Measurements from ENCODE around the gene VWC2L.

VWC2L gene

GRCh38 chr2:214533541-214533940, 122.7 kb downstream of the VWC2L start:
- H3K9me3 ChIP-seq (ENCODE audit: control insufficient read depth, insufficient read depth, low read length), result no peaks in the 10 kb centered on the region
- no peaks in the 10 kb centered on the region for H3K36me3 ChIP-seq (ENCODE audit: control insufficient read depth, insufficient read depth, low read length)
- no CpG with 5 or more reads among the region's 3 CpGs for WGBS (ENCODE audit: insufficient coverage, insufficient read length)
- H3K4me3 ChIP-seq (ENCODE audit: low read length), result no peak overlapping the region
- H3K27ac ChIP-seq (ENCODE audit: low read length), result no peak overlapping the region
- H3K4me1 ChIP-seq (ENCODE audit: control insufficient read depth, insufficient read depth, low read length), result no peaks in the 10 kb centered on the region
- DNase-seq (ENCODE audit: low read depth, low spot score), result no peak
- no peaks in the 10 kb centered on the region for H3K27me3 ChIP-seq (ENCODE audit: control insufficient read depth, insufficient read depth, low read length)

- Histone ChIP-seq H3K36me3 (ENCODE audit: control insufficient read depth, insufficient read depth, low read length) (no peaks in the 10 kb centered on the region), H3K4me3 (ENCODE audit: low read length) (no peak overlapping the region), H3K27ac (ENCODE audit: low read length) (no peak overlapping the region), H3K9me3 (ENCODE audit: control insufficient read depth, insufficient read depth, low read length) (no peaks in the 10 kb centered on the region), H3K4me1 (ENCODE audit: control insufficient read depth, insufficient read depth, low read length) (no peaks in the 10 kb centered on the region), H3K27me3 (ENCODE audit: control insufficient read depth, insufficient read depth, low read length) (no peaks in the 10 kb centered on the region)
- 100% methylated on average over 1 of the region's 3 CpGs for WGBS (ENCODE audit: insufficient coverage, insufficient read length)
- DNase-seq (ENCODE audit: low read depth, low spot score), result no peak
Observed at GRCh38 chr2:214536625-214537024, 125.8 kb downstream of the VWC2L start.

GRCh38 chr2:214537929-214538328, 127.1 kb downstream of the VWC2L start:
- DNase-seq (ENCODE audit: low read depth, low spot score), result no peak
- WGBS (ENCODE audit: insufficient coverage, insufficient read length), result no CpG with 5 or more reads among the region's 3 CpGs
- Histone ChIP-seq H3K27ac (ENCODE audit: low read length) (no peak overlapping the region), H3K4me1 (ENCODE audit: control insufficient read depth, insufficient read depth, low read length) (no peaks in the 10 kb centered on the region), H3K4me3 (ENCODE audit: low read length) (no peak overlapping the region), H3K27me3 (ENCODE audit: control insufficient read depth, insufficient read depth, low read length) (no peaks in the 10 kb centered on the region), H3K9me3 (ENCODE audit: control insufficient read depth, insufficient read depth, low read length) (no peaks in the 10 kb centered on the region), H3K36me3 (ENCODE audit: control insufficient read depth, insufficient read depth, low read length) (no peaks in the 10 kb centered on the region)

GRCh38 chr2:214542295-214542694, 131.4 kb downstream of the VWC2L start:
- H3K4me3 ChIP-seq (ENCODE audit: low read length), result no peak overlapping the region
- H3K9me3 ChIP-seq (ENCODE audit: control insufficient read depth, insufficient read depth, low read length), result no peaks in the 10 kb centered on the region
- H3K4me1 ChIP-seq (ENCODE audit: control insufficient read depth, insufficient read depth, low read length), result no peaks in the 10 kb centered on the region
- no peak overlapping the region for H3K27ac ChIP-seq (ENCODE audit: low read length)
- DNase-seq (ENCODE audit: low read depth, low spot score), result no peak
- H3K36me3 ChIP-seq (ENCODE audit: control insufficient read depth, insufficient read depth, low read length), result no peaks in the 10 kb centered on the region
- H3K27me3 ChIP-seq (ENCODE audit: control insufficient read depth, insufficient read depth, low read length), result no peaks in the 10 kb centered on the region
- WGBS (ENCODE audit: insufficient coverage, insufficient read length), result no CpG with 5 or more reads among the region's 7 CpGs

GRCh38 chr2:214542866-214543265, 132.0 kb downstream of the VWC2L start:
- DNase-seq (ENCODE audit: low read depth, low spot score), result no peak
- H3K4me1 ChIP-seq (ENCODE audit: control insufficient read depth, insufficient read depth, low read length), result no peaks in the 10 kb centered on the region
- H3K27me3 ChIP-seq (ENCODE audit: control insufficient read depth, insufficient read depth, low read length), result no peaks in the 10 kb centered on the region
- no peak overlapping the region for H3K4me3 ChIP-seq (ENCODE audit: low read length)
- no peak overlapping the region for H3K27ac ChIP-seq (ENCODE audit: low read length)
- WGBS (ENCODE audit: insufficient coverage, insufficient read length), result no CpG with 5 or more reads among the region's 1 CpG
- no peaks in the 10 kb centered on the region for H3K9me3 ChIP-seq (ENCODE audit: control insufficient read depth, insufficient read depth, low read length)
- H3K36me3 ChIP-seq (ENCODE audit: control insufficient read depth, insufficient read depth, low read length), result no peaks in the 10 kb centered on the region

GRCh38 chr2:214543386-214543955, 132.6 kb downstream of the VWC2L start:
- no peak overlapping the region for H3K4me3 ChIP-seq (ENCODE audit: low read length)
- H3K4me1 ChIP-seq (ENCODE audit: control insufficient read depth, insufficient read depth, low read length), result no peaks in the 10 kb centered on the region
- no CpG with 5 or more reads among the region's 2 CpGs for WGBS (ENCODE audit: insufficient coverage, insufficient read length)
- no peaks in the 10 kb centered on the region for H3K36me3 ChIP-seq (ENCODE audit: control insufficient read depth, insufficient read depth, low read length)
- no peaks in the 10 kb centered on the region for H3K27me3 ChIP-seq (ENCODE audit: control insufficient read depth, insufficient read depth, low read length)
- H3K27ac ChIP-seq (ENCODE audit: low read length), result no peak overlapping the region
- no peaks in the 10 kb centered on the region for H3K9me3 ChIP-seq (ENCODE audit: control insufficient read depth, insufficient read depth, low read length)
- no peak for DNase-seq (ENCODE audit: low read depth, low spot score)

GRCh38 chr2:214545898-214546542, 135.2 kb downstream of the VWC2L start:
- Histone ChIP-seq H3K27ac (ENCODE audit: low read length) (no peak overlapping the region), H3K27me3 (ENCODE audit: control insufficient read depth, insufficient read depth, low read length) (no peaks in the 10 kb centered on the region), H3K4me3 (ENCODE audit: low read length) (no peak overlapping the region), H3K4me1 (ENCODE audit: control insufficient read depth, insufficient read depth, low read length) (no peaks in the 10 kb centered on the region), H3K36me3 (ENCODE audit: control insufficient read depth, insufficient read depth, low read length) (no peaks in the 10 kb centered on the region), H3K9me3 (ENCODE audit: control insufficient read depth, insufficient read depth, low read length) (no peaks in the 10 kb centered on the region)
- WGBS (ENCODE audit: insufficient coverage, insufficient read length), result no CpG with 5 or more reads among the region's 1 CpG
- DNase-seq (ENCODE audit: low read depth, low spot score), result no peak

GRCh38 chr2:214547931-214548330, 137.1 kb downstream of the VWC2L start:
- Histone ChIP-seq H3K36me3 (ENCODE audit: control insufficient read depth, insufficient read depth, low read length) (no peaks in the 10 kb centered on the region), H3K4me1 (ENCODE audit: control insufficient read depth, insufficient read depth, low read length) (no peaks in the 10 kb centered on the region), H3K9me3 (ENCODE audit: control insufficient read depth, insufficient read depth, low read length) (no peaks in the 10 kb centered on the region), H3K27me3 (ENCODE audit: control insufficient read depth, insufficient read depth, low read length) (no peaks in the 10 kb centered on the region), H3K4me3 (ENCODE audit: low read length) (no peak overlapping the region), H3K27ac (ENCODE audit: low read length) (no peak overlapping the region)
- no peak for DNase-seq (ENCODE audit: low read depth, low spot score)
- no CpG with 5 or more reads among the region's 3 CpGs for WGBS (ENCODE audit: insufficient coverage, insufficient read length)

- H3K36me3 ChIP-seq (ENCODE audit: control insufficient read depth, insufficient read depth, low read length), result no peaks in the 10 kb centered on the region
- H3K27ac ChIP-seq (ENCODE audit: low read length), result no peak overlapping the region
- H3K9me3 ChIP-seq (ENCODE audit: control insufficient read depth, insufficient read depth, low read length), result no peaks in the 10 kb centered on the region
- no peak for DNase-seq (ENCODE audit: low read depth, low spot score)
- no peaks in the 10 kb centered on the region for H3K27me3 ChIP-seq (ENCODE audit: control insufficient read depth, insufficient read depth, low read length)
- no peak overlapping the region for H3K4me3 ChIP-seq (ENCODE audit: low read length)
- no peaks in the 10 kb centered on the region for H3K4me1 ChIP-seq (ENCODE audit: control insufficient read depth, insufficient read depth, low read length)
- no CpG with 5 or more reads among the region's 2 CpGs for WGBS (ENCODE audit: insufficient coverage, insufficient read length)
Observed at GRCh38 chr2:214549946-214550345, 139.1 kb downstream of the VWC2L start.

- Histone ChIP-seq H3K36me3 (ENCODE audit: control insufficient read depth, insufficient read depth, low read length) (no peaks in the 10 kb centered on the region), H3K9me3 (ENCODE audit: control insufficient read depth, insufficient read depth, low read length) (no peaks in the 10 kb centered on the region), H3K27me3 (ENCODE audit: control insufficient read depth, insufficient read depth, low read length) (no peaks in the 10 kb centered on the region), H3K4me3 (ENCODE audit: low read length) (no peak overlapping the region), H3K27ac (ENCODE audit: low read length) (no peak overlapping the region), H3K4me1 (ENCODE audit: control insufficient read depth, insufficient read depth, low read length) (no peaks in the 10 kb centered on the region)
- WGBS (ENCODE audit: insufficient coverage, insufficient read length), result no CpG with 5 or more reads among the region's 3 CpGs
- no peak for DNase-seq (ENCODE audit: low read depth, low spot score)
Observed at GRCh38 chr2:214550786-214551185, 139.9 kb downstream of the VWC2L start.

GRCh38 chr2:214557884-214558283, 147.0 kb downstream of the VWC2L start:
- no CpG with 5 or more reads among the region's 3 CpGs for WGBS (ENCODE audit: insufficient coverage, insufficient read length)
- no peak for DNase-seq (ENCODE audit: low read depth, low spot score)
- Histone ChIP-seq H3K4me3 (ENCODE audit: low read length) (no peak overlapping the region), H3K36me3 (ENCODE audit: control insufficient read depth, insufficient read depth, low read length) (no peaks in the 10 kb centered on the region), H3K27ac (ENCODE audit: low read length) (no peak overlapping the region), H3K4me1 (ENCODE audit: control insufficient read depth, insufficient read depth, low read length) (no peaks in the 10 kb centered on the region), H3K9me3 (ENCODE audit: control insufficient read depth, insufficient read depth, low read length) (no peaks in the 10 kb centered on the region), H3K27me3 (ENCODE audit: control insufficient read depth, insufficient read depth, low read length) (no peaks in the 10 kb centered on the region)
